ENCODE data around the gene MTFR1L.

DNA sequence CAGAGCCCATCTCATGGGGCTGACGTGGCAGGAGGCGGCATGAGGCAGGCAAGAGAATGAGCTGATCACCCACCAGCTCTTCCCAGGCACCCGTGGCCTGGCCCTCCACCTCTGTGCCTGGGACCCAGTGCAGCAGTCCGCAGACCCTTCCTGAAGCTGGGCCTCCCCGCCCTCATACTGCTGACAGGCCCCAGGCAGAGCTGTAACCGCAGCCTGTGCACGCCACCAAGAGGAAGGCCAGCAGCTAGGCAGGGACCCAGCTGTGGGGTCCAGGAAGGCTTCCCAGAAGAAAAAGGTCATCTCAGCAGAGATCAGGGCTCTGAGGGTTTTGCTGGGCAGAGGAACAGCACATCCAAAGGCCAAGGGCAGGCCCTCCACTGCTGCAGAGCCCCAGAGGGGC is 9.8 kb upstream of the MTFR1L start:
- TF ChIP-seq GATA2 (IDR thresholded peaks at IDR 0.05; ENCODE audit: low read depth, low read length): no peak
- no peak for TF ChIP-seq GATA3 (IDR thresholded peaks at IDR 0.05; ENCODE audit: low read depth, low read length)

All from SH-SY5Y (cell line).